T-helper 2 cell treated with Interferon-gamma antibody and Interleukin-4, amounts not matched to agents 100 ng/mL and 5 ng/mL, for 36 hours (primary cell): ENCODE data around the gene ANKRD28. TPM values are rescaled to one million over a fixed set of nuclear protein-coding genes. Genes with fewer than 3 reads are reported as not detected.

Source experiments
- intact Hi-C: fragments of 100-400 bp; cut with micrococcal nuclease; formaldehyde crosslinking; loops from one replicate; pipeline ENCODE4 v1.15.1; 2023
- total RNA-seq: library from RNA; stranded (reverse); gene quantifications from 2 replicates; pipeline ENCODE4 v1.2.3, GENCODE V29; 2022

ANKRD28 gene
- total RNA-seq, 1 donor from 2014 or later, result 58.4 TPM

DNA sequence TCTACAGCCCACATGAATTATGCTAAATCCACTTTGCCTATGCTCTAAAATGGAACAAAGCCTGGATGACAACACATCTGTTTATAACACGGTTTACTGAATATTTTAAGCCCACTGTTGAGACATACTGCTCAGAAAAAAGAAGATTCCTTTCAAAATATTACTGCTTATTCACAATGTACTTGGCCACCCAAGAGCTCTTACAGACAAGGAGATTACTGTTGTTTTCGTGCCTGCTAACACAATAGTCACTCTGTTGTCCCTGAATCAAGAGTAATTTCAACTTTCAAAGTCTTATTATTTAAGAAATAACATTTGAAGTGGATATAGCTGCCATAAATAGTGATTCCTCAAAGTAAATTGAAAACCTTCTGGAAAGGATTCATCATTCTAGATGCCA is 70.9 kb downstream of the ANKRD28 start:
- intact Hi-C loops, result no loop called here

DNA sequence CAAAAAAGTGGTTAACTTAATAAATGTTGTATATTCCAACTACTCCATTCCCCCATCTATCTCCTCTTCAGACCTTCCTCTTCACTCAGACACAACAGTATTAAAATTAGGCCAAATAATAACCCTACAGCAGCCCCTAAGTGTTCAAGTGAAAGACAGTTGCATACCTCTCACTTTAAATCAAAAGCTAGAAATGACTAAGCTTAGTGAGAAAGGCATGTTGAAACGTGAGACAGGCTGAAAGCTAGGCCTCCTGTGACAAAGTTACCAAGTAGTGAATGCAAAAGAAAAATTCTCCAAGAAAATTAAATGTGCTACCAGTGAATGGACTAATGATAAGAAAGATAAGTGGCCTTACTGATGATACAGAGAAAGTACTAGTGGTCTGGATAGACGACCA is 71.7 kb downstream of the ANKRD28 start:
- intact Hi-C loops, result no loop called here

DNA sequence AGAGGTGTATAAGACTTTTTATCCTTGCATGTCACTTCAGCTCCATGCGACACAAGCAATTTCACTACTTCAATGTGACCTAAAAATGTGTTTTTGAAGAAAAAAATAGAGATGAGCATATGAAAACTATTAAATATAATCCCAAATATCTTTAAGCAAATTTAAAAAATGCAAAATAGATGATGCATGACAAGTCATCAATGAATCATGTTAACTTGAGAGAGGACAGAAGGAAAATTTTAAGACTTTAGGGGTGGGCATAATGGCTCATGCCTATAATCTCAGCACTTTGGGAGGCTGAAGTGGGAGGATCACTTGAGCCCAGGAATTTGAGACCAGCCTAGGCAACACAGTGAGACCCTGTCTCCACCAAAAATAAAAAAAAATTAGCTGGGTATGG is 73.3 kb downstream of the ANKRD28 start:
- intact Hi-C loops, result no loop called here

DNA sequence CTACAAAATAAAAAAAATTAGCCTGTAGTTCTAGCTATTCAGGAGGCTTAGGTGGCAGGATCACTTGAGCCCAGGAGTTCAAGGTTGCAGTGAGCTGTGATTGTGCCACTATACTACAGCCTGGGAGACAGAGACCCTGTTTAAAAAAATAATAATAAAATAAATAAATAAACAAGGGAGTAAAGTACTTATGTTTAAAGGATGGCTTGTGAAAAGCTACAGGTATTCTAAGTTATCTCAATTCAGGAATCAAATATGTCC is 74.2 kb downstream of the ANKRD28 start:
- intact Hi-C loops, result no loop called here

DNA sequence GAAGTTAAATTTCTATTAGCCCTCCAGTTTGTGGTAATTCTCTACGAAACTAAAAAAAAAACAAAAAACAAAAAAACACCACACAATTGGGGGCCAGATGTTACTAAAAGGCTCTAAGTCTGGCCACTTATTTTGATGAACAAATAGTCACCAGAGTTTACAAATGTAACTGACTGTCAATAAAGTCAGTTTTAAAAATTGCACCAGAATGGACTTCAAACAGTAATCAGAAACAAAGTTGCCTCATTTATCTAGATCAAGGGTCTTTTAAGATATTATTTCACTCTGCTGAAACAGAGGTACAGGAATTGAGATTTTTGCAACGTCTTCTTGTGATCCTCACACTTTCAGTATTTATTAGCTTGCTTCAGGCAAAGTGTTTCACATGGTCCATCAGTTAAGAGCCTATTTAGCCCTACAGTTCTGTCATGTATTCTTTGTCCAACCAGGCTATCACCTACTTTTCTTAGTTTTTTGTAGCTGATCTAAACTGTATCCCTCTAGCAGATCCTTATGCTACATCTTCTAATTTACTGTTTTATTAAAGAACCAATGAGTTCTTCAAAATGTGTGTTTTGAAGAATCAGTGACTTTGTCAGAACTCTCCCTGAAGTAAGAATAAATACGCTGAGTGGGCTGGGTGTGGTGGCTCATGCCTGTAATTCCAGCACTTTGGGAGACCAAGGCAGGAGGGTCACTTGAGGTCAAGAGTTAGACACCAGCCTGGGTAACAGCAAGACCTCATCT is 74.7 kb downstream of the ANKRD28 start:
- intact Hi-C loops, result no loop called here

GRCh38 chr3:15716178-15716577 is 81.6 kb downstream of the ANKRD28 start:
- intact Hi-C loops, result no loop called here

GRCh38 chr3:15714448-15714847 is 83.3 kb downstream of the ANKRD28 start:
- intact Hi-C loops, result no loop called here

GRCh38 chr3:15713364-15713763 is 84.4 kb downstream of the ANKRD28 start:
- intact Hi-C loops, result no loop called here

- intact Hi-C loops, result no loop called here
Observed at GRCh38 chr3:15711281-15711680, 86.5 kb downstream of the ANKRD28 start.

DNA sequence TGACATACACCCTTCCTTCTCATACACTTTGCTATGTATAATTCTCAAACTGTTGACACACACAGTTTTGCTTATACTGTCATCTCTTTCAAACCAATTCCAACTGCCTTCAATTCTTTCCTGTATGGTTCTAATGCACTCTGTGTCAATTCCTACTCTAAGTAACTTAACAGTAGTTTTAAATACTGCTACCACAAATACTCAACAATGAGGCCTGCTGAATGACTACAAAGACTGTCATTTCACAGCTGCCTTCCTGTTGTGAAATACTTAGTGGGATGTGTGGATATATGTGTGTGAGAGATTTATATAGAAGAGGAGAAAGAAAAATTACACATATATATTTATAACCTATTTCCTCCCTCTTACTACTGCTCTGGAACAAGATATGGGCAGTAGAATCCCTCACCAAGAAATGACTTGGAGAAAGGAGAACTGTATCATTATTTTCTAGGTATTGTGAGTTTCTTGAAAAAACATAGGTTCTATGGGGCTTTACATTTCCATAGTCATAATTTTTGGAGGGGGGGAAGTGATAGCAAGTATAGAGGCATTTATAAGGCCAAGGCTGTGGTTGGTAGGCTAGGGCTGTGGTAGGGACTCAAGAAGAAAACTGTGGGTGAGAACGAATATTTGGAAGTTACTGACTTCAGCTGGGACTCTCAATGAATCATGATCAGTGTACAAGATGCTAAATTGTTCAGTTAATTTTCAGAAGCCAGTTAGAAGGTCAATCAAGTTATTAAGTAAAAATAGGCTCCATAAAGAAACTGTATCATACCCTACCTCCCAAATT is 88.7 kb downstream of the ANKRD28 start:
- intact Hi-C loops, result no loop called here

DNA sequence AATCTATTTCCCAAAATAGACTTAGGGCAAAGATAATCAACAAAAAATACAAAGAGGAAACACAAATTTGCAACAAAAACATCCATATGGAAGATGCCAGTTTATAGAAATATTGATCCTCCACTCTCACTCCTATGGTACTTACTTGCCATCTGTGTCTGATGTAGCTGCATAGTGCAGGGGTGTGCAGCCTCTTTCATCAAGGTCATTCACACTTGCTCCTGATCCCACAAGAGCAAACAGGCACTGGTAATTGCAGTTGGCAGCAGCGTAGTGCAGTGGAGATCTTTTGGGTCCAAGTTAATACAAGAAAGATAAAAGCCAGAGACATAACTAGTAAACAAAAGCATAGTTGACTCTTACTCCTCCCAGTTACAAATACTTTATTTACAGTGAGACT is 90.0 kb downstream of the ANKRD28 start:
- intact Hi-C loops, result no loop called here

DNA sequence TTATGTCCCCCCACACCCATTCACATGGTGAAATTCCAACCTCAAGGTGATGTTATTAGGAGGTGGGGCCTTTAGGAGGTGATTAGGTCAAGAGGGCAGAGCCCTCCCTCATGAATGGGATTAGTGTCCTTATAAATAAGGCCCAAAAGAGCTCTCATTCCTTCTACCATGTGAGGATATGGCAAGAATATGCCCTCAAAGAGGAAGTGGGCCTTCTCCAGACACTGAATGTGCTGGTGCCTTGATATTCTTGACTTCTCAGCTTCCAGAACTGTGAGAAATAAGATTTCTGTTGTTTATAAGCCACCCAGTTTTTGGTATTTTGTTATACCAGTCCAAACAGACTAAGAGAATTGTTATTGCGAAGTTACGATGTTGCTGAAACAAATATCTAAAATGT is 94.4 kb downstream of the ANKRD28 start:
- intact Hi-C loops, result no loop called here

DNA sequence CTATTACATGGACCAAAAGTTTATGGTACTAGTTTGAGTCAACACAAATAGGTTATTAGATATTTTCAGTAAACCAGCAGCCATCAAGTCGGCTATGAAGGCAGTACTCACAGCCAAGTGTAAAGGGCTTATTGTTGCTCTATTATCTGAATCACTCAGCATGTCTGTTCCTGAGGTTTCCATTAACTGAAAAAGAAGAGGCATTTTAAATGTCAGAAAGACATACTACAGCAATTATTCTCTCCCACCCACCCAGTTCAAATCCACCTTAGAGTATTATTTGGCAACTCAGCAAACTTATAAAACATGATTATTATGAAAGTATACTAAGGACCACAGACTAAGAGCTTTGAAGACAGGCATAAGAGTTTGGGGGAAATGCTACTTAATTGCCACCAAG is 103.2 kb downstream of the ANKRD28 start:
- intact Hi-C loops, result loop anchor here (5.0 kb wide), 1 partner anchor 62 kb away; no protein-coding TSS in a partner anchor

DNA sequence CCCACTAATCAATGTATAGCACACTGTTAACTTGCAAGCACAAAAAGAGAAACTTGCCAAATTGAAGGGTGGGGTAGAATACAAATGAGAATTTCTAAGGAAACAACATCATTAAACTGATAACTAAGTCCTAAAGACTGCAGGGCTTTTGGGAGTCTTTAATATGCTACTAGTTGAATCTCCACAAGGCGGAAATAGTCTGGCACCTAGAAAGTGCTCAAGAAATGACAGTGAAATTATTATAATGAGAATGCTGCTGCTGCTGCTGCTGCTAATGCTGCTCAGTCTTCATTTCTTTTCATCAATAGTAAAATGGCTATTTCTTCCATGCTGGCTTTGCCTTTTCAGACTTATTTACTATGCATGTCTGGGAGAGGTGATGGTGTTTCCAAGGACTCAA is 104.4 kb downstream of the ANKRD28 start:
- intact Hi-C loops, result loop anchor here (5.0 kb wide), 1 partner anchor 61 kb away; no protein-coding TSS in a partner anchor

- intact Hi-C loops, result loop anchor here (5.0 kb wide), 1 partner anchor 58 kb away; no protein-coding TSS in a partner anchor
Observed at GRCh38 chr3:15690748-15691147, 107.0 kb downstream of the ANKRD28 start.

- intact Hi-C loops, result loop anchor here (5.0 kb wide), 1 partner anchor 58 kb away; no protein-coding TSS in a partner anchor
Observed at GRCh38 chr3:15690230-15690629, 107.5 kb downstream of the ANKRD28 start.

DNA sequence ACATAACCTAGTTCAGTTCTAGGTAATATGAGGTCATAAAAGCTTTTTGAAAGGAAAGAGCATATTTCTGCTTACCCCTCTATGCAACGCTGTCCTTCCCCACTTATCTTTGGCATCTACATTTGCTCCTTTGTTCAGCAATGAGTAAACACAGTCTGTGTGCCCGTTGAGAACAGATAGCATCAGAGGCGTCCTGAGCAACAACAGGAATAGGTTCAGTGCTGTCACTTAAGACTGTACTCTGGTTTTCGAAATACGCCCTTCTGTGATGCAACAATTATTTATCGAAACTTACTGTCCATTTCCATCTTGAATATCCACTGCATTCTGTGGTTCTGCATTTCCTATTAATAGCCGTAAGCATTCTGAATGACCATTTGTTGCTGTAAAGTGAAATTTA is 111.9 kb downstream of the ANKRD28 start:
- intact Hi-C loops, result loop anchor here (1.0 to 2.0 kb wide), 2 partner anchors 39 to 111 kb away; partner anchors contain the start of gene ANKRD28

DNA sequence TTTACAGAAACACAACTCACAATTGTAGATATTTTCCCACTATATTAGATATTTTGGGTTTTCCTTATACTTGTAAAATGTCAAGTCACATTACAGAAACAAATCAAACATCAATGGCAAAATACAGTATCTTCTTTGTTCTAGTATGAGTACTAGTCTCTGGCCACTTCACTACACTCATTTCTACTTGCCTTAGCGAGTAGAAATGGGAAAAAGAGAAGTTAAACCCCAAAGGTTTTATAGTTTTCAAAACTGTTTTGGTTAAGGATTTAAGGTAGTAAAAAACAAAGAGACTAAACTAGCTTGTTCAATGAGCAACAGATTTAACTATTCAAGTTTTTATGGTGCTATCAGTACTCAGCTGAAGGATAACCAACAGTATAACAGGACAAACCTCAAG is 114.5 kb downstream of the ANKRD28 start:
- intact Hi-C loops, result no loop called here

DNA sequence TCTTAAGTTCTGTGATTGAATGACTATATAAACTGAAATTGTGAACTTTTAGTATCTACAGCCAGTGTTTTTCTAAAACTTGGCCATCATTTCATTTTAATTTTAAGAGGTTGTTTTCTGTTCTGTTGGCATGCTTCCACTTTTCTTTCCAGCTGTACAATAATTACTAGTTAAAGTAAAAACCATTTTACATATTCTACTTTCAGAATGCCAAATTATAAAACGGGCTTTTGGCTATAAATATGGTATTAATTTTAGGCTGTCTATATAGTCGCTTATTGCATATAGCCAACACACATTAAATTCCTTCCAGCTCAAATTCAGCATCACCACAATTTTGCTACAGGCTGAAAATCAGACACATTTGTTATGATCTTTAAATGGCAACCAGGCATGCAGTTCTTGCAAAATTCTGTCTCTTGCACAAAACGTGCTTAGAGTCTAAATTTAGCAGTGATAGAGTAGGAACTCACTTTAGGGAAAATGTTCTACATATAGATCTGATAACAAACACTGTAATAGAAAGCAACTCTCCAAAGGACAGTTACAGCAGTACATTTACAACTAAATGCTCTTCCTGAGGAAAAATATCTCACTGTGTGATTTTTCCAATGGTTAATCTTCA is 115.1 kb downstream of the ANKRD28 start:
- intact Hi-C loops, result no loop called here

GRCh38 chr3:15681668-15682067 is 116.1 kb downstream of the ANKRD28 start:
- intact Hi-C loops, result no loop called here

- intact Hi-C loops, result no loop called here
Observed at GRCh38 chr3:15679306-15679705, 118.5 kb downstream of the ANKRD28 start.

DNA sequence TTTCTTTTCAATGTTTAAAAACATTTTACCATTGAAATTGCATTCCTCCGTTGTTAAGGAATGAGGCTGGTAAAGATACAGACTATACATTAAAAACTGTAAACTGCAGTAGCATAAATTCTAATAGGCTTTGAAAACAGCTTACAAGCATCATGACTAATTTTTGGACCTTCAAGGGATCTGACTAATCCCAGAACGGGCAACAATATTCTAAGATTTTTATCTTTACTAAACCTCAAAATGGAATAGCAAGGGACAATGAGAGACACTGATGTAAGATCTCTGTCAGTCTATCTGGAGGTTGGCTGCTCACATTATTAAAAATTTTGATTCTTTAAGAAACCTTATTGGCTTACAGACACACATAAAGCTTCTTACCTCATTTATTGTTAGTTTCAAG is 121.5 kb downstream of the ANKRD28 start:
- intact Hi-C loops, result no loop called here
